HPDE6-E6E7 (cell line): ENCODE data around the gene OR1I1.

ENCODE experiments used
- DNase-seq: peaks from one replicate; pipeline ENCODE4 v3.0.0; 2011; ENCODE audit warnings: missing footprints; ENCODE audit errors: extremely low spot score

OR1I1 gene

DNA sequence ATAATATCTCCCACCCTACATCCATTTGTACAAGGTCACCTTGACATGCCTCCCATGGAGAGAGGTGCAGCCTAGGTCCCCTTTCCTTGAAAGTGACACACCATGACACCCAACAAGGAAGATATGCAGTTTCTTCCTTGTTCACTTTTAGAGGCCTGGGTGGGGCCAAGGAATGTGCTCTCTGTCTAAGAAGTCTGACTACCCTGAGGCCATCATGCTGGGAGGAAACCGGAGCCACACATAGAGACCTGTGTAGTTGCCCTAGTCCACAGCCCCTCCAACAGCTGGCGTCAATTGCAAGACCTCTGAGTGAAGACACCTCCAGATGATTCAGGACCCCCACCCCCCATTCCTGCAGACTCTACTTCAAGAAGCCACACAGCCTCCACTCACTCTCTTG, 36.2 kb downstream of the OR1I1 start:
- no peak for DNase-seq

DNA sequence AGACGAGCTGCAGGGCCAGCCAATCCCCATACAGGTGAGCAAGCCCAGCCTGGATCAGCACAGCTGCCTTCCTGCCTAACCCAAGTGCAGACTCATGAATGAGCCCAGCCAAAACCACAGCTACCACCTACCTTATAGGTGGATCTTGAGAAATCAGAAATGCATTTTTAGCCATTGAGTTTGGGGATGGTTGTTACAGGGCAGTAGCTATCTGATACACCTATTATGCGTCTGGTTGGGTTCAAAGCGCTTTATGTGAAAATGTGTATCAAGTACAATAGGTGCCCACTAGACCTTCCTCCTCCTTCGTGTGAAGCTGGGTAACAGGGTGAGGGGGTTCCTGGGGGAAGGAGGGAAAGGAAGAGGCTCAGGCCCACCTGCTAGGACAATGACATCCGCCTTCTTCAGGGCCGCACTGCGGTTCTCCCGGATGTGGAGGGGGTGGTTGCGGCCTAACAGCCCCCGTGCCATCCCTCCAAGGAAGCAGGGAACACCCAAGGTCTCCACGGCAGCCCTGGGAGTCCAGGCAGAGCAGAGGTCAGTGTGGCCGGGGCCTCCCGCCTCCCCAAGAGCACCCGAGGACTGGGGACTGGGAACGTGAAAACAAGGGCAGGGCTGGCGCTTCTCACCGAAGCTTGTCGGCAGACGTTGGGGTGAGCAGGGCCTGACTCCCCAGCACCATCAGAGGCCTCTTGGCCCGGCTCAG, 36.9 kb downstream of the OR1I1 start:
- no peak for DNase-seq

- no peak for DNase-seq
Measured at GRCh38 chr19:15120135-15121026, 38.4 kb downstream of the OR1I1 start.

- no peak for DNase-seq
Measured at GRCh38 chr19:15122331-15123030, 40.5 kb downstream of the OR1I1 start.

DNA sequence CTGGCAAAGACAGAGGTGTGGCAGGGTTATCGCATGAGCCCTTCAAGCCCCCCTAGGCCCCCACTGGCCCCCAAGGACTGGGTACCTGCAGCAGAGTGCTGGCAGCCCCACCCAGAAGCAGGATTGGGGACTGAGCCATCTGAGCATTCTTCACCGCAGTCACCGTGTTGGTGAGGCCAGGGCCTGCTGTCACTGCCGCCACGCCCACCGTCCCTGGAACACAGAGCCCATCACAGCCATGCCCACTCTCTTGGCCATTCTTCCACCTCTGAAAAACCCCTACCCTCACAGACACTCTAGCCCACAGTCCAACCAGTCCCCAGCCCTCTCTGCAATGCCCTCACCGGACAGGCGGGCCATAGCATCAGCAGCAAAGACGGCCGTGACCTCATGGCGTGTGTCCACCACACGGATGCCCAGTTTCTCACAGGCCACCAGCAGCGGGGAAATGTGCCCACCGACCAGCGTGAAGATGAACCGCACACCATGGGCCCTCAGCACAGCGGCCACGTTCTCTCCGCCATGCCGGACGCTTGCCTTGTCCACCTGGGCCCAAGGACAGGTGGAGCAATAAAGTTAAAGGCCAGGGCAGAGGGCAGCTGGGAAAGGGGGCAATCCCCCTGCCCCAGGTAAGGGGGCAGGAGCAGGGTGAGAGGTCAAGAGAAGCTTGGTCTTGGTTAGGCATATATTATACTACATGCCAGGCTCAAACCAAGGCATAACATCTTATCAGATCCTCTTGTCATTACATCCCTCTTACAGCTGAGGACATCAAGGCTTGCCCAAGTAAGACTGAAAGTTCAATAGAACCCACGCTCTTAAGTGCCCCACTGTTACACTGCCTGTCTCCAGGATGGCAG, 41.2 kb downstream of the OR1I1 start:
- DNase-seq: no peak

- no peak for DNase-seq
Measured at GRCh38 chr19:15123900-15124299, 41.9 kb downstream of the OR1I1 start.

GRCh38 chr19:15124572-15125231, 42.7 kb downstream of the OR1I1 start:
- no peak for DNase-seq

GRCh38 chr19:15125232-15126067, 43.4 kb downstream of the OR1I1 start:
- DNase-seq: peak; percentile 99

DNA sequence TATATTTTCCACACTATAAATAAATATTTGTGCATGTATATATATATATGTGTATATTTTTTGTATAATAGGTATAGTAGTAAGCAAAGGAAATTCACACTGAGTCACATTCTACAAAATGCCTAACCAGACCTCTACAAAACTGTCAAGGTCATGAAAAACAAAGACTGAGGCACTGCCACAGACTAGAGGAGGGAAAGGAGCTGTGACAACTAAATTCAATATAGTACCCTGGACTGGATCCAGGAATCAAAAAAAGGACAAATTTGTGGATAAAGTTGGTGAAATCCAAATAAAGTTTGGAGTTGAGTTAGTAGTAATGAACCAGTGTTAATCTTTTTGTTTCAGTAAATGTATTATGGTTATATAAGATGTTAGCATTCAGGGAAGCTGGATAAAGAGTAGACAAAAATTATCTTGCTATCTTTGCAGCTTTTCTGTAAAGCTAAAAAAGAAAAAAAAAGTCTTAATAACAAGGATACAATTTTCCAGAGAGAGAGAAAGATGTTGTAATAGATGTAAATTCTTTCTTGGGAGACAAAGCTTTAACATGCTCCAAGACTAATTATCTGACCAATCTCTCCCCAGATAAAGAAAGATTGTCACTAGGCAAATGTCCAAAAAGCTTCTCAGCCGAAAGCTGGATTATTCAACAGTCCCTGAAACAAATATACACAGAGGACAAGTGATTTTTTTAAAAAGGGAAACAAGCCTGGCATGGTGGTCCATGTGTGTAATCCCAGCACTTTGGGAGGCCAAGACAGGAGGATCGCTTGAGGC, 44.3 kb downstream of the OR1I1 start:
- no peak for DNase-seq

DNA sequence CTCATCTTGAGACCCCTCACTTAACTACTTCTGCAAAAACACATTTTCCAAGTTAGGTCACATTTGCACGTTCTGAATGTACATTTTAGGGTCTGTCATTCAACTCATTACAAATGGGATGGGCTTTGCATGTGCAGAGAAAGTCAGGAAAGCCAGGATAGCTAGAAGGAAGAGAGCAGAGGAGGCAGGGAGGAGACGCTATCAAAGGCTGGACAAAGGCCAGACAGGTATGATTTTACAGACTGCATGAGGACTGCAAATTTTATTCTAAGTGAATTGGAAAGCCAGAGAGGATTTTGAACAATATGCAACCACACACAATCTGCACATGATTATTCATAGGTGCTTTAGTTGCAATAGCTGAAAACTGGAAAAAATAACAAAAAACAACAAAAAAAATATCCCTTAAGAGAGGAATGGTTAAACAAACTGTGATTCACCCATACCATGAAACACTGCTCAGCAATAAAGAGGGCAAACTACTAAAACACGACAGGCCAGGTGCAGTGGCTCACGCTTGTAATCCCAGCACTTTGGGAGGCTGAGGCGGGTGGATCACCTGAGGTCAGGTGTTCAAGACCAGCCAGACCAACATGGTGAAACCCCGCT, 46.3 kb downstream of the OR1I1 start:
- DNase-seq: no peak

GRCh38 chr19:15129856-15130585, 48.0 kb downstream of the OR1I1 start:
- DNase-seq: peak; percentile 85

- DNase-seq: peak; percentile 69
Measured at GRCh38 chr19:15136234-15136954, 54.4 kb downstream of the OR1I1 start.

DNA sequence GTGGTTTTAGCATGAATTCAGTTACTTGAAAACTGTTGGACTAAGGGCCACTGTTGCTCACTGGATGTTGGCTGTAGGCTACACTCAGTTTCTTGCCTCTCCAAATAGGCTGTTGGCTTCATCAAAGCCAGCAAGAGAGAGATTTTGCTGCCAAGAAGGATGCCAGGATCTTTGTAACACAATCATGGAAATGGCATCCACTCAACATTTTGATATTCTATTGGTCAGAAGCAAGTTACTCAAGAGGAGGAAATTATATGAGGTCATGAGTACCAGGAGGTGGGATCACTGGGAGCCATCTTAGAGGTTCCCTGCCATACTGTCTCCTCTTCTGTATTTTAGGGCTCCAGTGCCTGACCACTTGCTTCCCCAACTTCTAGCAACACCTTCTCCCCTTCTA, 55.8 kb downstream of the OR1I1 start:
- no peak for DNase-seq

GRCh38 chr19:15138427-15138826, 56.4 kb downstream of the OR1I1 start:
- DNase-seq: no peak

DNA sequence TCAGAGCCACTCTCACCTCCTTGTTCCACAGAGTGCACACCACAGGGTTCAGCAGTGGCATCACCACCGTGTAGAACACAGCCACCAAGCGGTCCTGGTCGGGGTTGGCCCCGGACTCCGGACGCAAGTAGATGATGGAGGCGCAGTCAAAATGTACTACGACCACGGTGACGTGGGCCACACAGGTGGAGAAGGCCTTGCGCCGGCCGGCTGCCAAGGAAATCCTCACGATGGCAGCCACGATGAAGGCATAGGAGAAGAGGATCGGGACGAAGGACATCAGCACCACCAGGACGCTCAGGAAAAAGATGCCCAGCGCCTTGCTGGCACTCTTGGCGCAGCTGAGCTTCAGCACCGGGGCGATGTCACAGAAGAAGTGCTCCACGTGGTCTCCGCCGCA, 59.1 kb downstream of the OR1I1 start:
- DNase-seq: no peak

DNA sequence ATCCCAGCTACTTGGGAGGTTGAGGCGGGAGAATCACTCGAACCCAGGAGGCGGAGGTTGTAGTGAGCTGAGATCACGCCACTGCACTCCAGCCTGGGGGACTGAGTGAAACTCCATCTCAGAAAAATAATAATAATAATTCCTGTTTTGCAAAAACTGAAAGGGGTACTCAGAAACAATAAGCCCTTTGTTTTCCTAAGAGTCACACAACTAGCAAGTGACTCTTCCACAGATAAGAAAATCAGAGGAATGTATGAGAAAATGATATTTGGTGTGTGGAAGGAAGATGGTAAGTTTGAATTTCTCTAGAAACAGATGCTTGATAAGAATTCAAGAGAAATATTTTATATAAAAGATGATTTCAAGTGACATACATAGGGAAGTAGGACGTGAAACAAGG, 60.3 kb downstream of the OR1I1 start:
- no peak for DNase-seq
